ENCODE measurements around the gene NTM. TPM values are rescaled to one million over a fixed set of nuclear protein-coding genes. Genes with fewer than 3 reads are reported as not detected.
A peak's percentile ranks its signal among the peaks of the same experiment; 100 is the strongest.

Gene NTM
- total RNA-seq, 3 donors from 2014 or later = 0.66 to 9.0 (median 1.0) TPM

GRCh38 chr11:131671734-131672133, 301.3 kb downstream of the NTM start:
- intact Hi-C loops (cut with DNase I; ENCODE audit: low total_unique reads) = no loop called here

GRCh38 chr11:131672191-131672590, 301.8 kb downstream of the NTM start:
- Histone ChIP-seq H3K36me3 (no peaks in the 10 kb centered on the region), H3K9me3 (no peaks in the 10 kb centered on the region), H3K27ac (no peak overlapping the region), H3K4me3 (no peak overlapping the region), H3K27me3 (no peaks in the 10 kb centered on the region), H3K4me1 (no peaks in the 10 kb centered on the region)
- TF ChIP-seq POLR2A (IDR thresholded peaks at IDR 0.05) = no peak
- TF ChIP-seq CTCF (IDR thresholded peaks at IDR 0.05) = no peak
- TF ChIP-seq POLR2AphosphoS5 (IDR thresholded peaks at IDR 0.05) = no peak
- intact Hi-C loops (cut with DNase I; ENCODE audit: low total_unique reads) = no loop called here
- DNase-seq (ENCODE audit: low spot score in 2 of 2) = peak in 1 of 2 donors; percentile 31

More at GRCh38 chr11:131671734-131672133, 301.3 kb downstream of the NTM start:
- Histone ChIP-seq H3K27ac (no peak overlapping the region), H3K9me3 (no peaks in the 10 kb centered on the region), H3K4me3 (no peak overlapping the region), H3K36me3 (no peaks in the 10 kb centered on the region), H3K4me1 (no peaks in the 10 kb centered on the region), H3K27me3 (no peaks in the 10 kb centered on the region)
- no peak for TF ChIP-seq POLR2AphosphoS5 (IDR thresholded peaks at IDR 0.05)
- no peak for TF ChIP-seq POLR2A (IDR thresholded peaks at IDR 0.05)
- TF ChIP-seq CTCF (IDR thresholded peaks at IDR 0.05) = no peak
- no peak for DNase-seq (ENCODE audit: low spot score in 2 of 2)

GRCh38 chr11:131674051-131674755, 303.8 kb downstream of the NTM start:
- H3K4me3 ChIP-seq = no peak overlapping the region
- DNase-seq (ENCODE audit: low spot score in 2 of 2) = peak; percentile 63 to 71
- H3K27ac ChIP-seq = no peak overlapping the region
- intact Hi-C loops (cut with DNase I; ENCODE audit: low total_unique reads) = no loop called here
- H3K27me3 ChIP-seq = no peaks in the 10 kb centered on the region
- H3K9me3 ChIP-seq = no peaks in the 10 kb centered on the region
- TF ChIP-seq POLR2AphosphoS5 (IDR thresholded peaks at IDR 0.05) (no peak), POLR2A (IDR thresholded peaks at IDR 0.05) (no peak), CTCF (IDR thresholded peaks at IDR 0.05) (peak; percentile 52 to 88 (median 76))
- H3K4me1 ChIP-seq = no peaks in the 10 kb centered on the region
- no peaks in the 10 kb centered on the region for H3K36me3 ChIP-seq

GRCh38 chr11:131675121-131675888, 304.9 kb downstream of the NTM start:
- no peak for DNase-seq (ENCODE audit: low spot score in 2 of 2)
- Histone ChIP-seq H3K4me1 (no peaks in the 10 kb centered on the region), H3K36me3 (no peaks in the 10 kb centered on the region), H3K9me3 (no peaks in the 10 kb centered on the region), H3K27me3 (no peaks in the 10 kb centered on the region), H3K27ac (no peak overlapping the region), H3K4me3 (no peak overlapping the region)
- no peak for TF ChIP-seq CTCF (IDR thresholded peaks at IDR 0.05)
- TF ChIP-seq POLR2AphosphoS5 (IDR thresholded peaks at IDR 0.05) = no peak
- no peak for TF ChIP-seq POLR2A (IDR thresholded peaks at IDR 0.05)
- intact Hi-C loops (cut with DNase I; ENCODE audit: low total_unique reads) = no loop called here

Measured in breast epithelium (tissue), 4 donors.